Activated CD4-positive, alpha-beta T cell treated with anti-CD3 and anti-CD28 coated beads, Interleukin-2, amount 50 U/mL, for 48 hours (primary cell): ENCODE results near the gene MRPL40.
A peak's percentile ranks its signal among the peaks of the same experiment; 100 is the strongest.
"Not testable (repeated sequence)": the region's sequence is repeated elsewhere in the genome, so short reads cannot be mapped to it uniquely, and the experiment has no call there.

ENCODE experiments used
- DNase-seq, 2 experiments: peaks; one replicate each; pipeline ENCODE4 v3.0.0-alpha.2; 2020

Gene MRPL40

DNA sequence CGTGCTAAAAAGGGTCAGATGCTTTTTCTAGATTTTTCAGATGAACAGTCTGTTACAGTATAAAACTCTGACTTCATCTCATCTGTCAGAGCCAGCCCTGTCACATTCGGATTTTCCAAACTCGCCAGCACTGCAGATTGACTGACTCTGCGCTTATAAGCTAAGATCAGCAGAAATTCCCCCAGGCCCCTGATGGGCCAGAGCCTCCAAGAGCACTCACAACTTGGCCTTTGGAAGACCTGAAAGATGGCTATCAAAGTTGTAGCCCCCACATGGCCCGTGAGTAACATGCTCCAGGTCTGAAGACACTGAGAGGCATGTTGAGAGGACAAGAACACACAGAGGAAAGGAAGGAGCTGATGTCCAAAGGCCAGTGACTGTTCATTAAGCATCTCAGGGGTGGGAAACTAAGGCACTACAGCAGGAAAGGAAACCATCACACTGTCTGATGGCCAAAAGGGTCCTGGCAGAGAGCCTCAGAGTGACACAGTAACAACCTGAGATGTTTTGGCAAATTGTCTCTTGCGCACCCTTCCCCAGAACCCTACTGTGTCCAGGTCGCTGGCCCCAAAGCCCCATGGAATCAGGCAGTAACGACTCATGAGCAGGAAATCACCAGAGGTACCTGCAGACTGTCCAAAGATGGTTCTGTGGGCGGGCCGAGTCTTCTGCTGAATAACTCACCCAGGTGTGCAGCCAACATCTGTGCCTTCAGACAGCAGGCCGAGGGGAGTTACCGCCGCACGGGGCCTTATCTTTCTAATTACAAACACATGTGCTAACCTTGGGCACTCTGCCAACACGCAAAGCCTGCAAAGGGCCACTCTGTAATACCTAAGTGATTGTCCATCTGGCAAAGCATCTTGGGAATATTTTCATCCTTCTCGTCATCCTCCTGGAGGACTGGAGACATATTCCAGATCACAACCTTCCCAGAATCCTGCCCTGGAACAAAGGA lies 24.4 kb upstream of the MRPL40 start:
- DNase-seq, result no peak

DNA sequence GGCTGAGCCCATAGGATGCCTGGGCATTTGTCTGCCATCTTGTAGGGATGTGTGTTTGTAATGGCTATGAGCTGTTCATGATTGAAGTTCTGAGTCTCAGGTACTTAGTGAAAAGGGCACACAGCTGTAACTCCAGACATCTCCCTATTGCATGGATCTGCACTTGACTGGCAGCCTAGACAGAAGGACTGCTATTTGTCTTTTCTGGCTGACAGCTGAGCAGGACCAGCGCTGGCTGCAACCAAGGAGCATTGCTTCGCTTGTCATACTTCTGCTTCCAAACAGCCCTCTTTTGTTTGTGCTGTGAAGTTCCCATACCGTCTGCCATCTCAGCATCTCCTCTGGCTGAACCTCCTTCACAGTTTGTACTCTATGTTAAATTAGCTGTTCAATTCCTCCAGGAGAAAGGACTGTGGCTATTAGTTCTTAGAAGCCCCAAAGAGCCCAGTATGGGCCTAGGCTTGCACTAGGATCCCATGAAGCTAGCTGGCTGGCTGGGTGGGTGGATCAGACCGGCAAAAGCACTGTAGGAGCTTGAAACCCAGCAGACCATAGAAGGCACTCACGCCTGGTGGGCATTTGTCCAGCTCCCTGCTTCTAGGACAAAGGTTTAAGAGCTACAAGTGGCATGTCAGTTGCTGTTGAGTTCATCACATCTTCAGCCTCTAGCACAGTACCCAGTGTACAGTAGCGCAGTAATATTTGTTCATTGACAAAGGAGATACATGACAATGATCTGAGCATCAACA lies 21.2 kb upstream of the MRPL40 start:
- no peak for DNase-seq

DNA sequence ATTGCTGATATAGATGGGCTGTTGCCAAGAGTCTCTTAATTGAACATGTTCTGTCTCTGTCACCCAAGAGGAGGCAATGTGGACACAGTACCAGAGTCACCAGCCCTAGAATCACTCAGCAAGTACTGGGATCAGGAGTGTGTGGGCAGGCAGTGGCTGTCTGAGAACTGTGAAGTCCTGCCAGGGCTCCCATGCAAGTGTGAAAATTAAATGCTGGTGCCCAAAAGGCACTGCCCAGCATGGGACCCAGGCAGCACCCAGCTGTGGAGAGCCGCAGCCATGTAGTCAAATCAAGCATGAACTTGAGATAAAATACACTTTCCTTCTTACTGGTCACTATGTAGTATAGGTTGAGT lies 20.7 kb upstream of the MRPL40 start:
- no peak for DNase-seq

DNA sequence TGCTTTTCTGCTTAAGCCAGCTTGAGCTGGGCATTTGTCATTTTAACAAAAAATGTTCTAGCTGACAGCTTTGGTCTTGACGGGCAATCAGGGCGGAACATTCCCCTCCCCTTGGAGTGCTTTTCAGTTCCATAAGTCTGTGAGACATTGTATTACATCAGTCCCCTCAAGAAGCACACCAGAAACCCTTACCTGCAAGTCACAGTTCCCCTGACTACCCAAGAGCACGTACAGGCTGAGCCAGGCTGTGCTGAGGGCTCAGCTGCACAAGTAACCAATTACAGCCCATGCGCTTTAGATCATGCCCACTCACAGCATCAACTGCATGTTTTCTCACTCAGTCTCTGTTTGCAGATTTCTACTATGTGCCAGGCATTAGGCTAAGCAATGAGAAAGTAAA lies 19.9 kb upstream of the MRPL40 start:
- DNase-seq, result no peak

DNA sequence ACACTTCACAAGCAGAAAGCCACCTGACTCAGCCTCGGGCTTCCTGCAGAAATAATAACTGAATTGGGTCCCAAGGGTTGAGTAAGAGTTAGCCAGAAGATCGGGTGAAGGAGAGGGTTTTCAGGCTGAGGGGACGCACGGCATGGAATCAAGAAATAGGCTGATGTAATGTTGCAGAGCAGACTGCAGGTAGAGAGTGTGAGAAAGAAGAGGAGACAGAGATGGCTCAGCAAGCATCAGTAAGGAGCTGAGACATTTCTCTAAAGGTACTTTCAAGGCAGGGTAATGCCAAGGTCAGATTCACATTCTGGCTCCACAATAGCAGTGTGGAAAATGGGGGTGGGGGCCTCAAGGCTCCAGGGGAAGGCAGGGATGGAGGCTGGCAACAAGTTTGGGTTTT lies 19.4 kb upstream of the MRPL40 start:
- DNase-seq, result no peak

DNA sequence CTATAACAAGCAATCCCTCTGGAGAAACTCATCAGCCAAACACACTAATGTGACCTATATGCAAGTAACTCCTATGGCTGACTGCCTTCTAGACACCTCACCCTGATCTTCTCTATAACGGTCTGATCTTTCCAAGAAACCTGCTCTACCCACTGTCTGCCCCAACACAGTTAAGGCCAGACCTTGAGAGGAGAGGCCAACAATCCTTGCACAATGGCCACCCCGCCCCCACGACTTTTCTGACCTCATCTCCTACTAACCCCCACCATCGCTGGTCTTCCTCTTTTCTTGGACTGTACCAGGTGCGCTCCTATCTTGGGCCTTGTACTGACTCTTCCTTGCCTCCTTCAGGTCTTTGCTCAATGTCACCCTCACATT lies 13.3 kb upstream of the MRPL40 start:
- DNase-seq, result no peak

DNA sequence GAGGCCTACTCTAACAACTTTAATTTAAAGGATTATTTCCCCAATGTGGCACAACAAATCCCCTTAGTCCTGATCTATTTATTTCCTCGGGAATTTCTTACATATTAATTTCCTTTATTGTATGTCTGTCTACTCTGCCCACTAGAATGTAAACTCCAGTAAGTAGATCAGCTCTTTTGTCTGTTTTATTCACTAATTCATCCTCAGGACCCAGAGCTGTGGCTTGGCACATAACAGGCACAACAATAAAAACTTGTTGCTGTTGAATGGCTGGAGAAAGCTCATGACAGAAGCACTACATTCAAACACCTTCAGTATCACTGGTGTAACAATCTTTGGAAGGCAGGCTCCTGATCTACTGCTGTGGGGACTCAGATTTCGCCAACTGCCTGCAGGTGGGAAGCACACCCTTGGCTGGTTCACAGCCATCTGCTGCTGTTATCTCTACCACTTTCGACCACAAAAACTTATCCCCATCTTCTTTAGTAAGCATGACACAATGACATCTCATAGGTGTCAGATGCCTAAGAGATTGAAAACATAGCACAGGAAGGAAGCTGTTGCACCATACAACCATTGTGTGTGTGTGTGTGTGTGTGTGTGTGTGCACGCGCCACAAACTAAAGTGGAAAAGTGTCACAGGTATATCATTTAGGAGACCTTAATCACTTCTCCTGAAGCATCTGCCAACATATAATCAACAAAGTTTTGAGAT lies 12.7 kb upstream of the MRPL40 start:
- peak; percentile 32 to 54 for DNase-seq

DNA sequence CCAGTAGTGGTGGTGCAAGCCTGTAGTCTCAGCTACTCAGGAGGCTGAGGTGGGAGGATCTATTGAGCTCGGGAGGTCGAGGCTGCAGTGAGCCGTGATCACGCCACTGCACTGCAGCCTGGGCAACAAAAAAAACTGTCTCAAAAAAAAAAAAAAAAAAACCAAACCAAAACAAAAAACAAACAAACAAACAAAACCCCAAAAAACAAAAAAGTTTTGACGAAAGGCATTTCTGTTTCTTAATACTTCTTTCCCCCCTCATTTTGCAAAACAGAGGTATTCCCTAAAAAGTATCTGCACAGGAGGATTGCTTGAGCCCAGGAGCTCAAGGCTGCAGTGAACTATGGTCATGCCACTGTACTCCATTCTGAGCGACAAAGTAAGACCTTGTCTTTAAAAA lies 12.0 kb upstream of the MRPL40 start:
- no peak for DNase-seq

DNA sequence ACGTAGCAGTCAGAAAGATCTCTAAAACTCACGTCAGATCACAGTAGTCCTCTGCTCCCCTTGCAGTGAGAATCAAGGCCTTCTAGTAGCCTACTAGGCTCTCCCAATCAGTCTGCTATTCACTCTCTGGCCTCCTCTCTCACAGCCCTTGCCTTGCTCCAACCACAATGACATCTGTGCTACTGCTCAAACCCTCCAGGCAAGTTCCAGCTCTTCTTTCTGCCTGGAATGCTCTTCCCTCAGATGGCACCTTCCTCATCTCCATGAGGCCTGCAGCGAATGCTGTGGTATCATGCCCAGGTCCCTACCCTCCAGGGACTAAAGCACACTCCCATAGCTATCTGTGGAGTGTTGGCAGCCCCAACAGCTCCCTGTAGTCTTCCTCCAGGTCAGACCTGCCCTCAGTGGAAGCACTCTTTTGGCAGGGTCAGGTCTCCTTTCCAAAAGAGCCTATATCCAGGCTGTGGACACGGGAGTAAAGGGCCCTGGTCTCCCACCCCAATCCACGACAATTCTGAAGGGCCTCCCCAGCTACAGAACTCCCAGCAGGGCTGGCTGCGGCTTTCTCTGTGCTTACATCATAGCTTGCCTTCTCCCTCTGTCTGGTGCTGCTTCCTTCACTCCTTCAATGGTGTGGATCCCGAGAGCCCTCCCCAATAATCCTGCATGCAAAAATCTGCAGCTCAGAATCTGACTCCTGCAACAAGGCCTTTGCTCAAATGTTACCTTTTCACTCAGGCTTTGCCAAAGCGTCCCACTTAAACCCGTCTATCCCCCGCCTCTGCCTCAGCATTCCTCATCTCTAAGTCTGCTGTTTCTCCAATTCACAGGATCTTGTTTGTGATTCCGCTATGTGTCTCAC lies 9.7 kb upstream of the MRPL40 start:
- DNase-seq, result no peak

DNA sequence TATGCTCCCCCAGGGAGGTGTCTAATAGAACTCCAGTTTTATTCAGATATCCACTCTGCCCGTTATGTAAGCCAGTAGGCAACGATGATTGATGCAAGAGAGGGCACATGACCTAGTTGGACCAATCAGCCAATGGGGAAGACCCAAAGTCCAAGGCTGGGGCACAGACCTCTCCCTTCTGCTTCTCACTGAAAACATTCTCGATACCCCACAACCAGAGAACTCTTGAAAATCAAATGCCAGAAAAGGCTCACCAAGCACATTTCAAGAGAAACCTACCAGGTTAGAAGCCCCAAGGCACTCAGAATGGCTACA lies 8.2 kb upstream of the MRPL40 start:
- no peak for DNase-seq

DNA sequence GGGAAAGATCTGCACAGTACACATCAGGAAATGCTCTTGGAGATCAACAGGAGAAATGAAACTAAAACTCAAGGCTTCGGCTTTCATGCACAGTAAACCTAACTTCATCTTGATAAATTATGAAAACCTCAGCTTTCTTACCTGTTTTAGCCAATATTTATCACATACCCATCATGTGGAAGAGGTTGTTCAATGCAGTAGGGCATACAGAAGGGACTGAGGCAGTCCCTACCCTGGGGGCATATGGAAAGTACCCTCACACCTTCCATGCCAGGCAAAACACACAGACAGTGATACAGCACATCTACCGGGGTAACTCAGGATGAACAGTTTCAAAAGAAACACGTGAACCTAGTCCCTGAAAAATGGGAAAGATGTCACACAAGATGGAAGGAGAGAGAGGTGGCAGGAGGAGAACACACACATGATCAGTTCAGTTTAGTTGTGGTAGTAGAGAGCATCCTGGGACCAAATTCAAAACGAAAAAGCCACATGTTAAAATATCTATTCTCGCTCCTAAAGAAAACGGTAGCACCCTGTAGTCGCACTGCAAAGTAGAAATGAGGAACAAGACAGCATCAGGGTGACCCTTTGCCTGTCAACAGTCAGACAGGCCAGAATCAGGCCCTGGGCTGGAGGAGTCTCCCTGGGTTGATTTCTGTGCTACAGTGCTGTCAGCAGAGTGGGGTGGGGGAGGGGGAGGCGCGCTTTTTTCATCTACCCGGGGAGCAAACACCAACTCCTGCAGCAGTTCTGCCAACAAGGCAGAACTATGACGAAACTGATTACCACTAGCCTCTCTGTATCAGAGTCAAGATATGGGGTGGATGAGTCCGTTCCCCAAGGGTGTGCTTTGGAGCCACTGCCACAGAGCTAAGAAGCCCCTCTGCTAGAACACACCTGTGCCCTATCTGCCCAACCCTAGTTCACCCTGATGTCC lies 2.1 kb upstream of the MRPL40 start:
- DNase-seq, result peak; percentile 48 to 56

DNA sequence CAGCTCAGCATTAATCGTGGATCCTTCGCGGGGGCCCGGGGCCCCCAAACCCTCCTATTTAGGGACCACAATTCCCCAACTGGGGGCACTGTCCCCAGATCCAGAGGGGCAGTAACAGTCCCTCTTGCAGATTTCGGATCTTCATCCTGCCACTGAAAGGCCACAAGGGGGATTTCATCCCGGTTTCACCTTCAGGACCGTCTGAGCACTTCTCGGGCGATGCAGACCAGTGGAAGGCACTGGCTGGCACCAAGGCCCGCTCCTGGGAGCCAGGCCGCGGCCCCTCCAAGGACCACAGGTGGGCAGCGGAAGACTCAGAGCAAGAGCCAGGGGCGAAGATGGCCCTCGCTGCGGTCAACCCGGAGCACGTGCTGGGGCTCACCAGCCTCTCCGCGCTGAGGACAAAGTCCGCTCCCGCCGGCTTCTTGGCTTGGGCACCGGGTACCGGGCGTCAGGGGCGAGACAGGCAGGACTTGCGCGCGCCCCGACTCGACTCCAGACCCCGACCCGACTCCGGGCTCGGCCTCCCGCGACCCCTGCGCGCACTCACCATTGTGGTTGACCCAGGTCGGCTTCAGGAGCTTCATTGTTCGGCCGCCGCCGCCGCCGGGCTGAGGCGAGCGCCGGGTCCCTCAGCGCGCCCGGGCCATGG lies 1.3 kb upstream of the MRPL40 start:
- DNase-seq, result peak; percentile 28 to 42

DNA sequence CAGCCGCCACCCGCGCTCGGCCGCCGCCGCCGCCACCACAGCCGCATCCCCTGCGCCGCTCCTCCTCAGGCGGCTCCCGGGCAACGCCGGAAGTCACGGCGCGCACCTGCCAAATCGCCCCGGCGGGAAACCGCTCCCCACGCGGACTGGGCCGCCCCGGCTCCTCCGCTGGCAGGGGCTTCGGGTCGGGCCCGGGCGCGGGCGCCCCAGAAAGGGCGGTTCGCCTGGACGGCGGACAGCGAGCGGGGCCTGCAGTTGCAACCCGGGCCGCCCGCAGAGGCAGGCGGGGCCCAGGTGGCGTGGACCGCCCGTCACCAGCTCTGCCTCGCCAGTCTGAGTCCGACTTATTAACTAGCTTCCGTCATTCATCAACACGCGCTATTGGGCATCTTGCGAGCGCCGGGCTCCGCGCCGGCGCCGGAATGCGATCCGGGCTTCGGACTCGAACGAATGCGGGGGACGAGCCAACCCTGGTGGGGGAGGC lies 654 bp upstream of the MRPL40 start, which contains the start of gene HIRA:
Gene HIRA (minus strand): TSS at position 85 of the 484 bp plus-strand sequence. CDS start 257 bp downstream, outside the sequence.
- DNase-seq, result peak; percentile 87 to 89

DNA sequence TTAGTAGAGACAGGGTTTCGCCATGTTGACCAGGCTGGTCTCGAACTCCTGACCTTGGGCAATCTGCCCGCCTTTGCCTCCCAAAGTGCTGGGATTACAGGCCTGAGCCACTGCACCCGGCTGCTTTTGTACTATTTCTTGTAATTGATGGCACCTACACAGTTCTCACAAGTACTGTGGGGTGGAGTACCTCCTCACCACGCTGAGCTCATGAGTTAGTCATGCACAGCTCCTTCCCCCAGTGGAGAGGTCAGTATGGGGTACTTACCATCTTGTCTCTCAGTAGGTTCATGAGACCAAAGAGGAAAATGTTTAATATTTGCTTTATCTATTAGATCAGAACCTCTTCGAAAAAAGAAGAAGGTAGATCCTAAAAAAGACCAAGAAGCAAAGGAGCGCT lies 2.1 kb downstream of the MRPL40 start:
- no peak for DNase-seq

DNA sequence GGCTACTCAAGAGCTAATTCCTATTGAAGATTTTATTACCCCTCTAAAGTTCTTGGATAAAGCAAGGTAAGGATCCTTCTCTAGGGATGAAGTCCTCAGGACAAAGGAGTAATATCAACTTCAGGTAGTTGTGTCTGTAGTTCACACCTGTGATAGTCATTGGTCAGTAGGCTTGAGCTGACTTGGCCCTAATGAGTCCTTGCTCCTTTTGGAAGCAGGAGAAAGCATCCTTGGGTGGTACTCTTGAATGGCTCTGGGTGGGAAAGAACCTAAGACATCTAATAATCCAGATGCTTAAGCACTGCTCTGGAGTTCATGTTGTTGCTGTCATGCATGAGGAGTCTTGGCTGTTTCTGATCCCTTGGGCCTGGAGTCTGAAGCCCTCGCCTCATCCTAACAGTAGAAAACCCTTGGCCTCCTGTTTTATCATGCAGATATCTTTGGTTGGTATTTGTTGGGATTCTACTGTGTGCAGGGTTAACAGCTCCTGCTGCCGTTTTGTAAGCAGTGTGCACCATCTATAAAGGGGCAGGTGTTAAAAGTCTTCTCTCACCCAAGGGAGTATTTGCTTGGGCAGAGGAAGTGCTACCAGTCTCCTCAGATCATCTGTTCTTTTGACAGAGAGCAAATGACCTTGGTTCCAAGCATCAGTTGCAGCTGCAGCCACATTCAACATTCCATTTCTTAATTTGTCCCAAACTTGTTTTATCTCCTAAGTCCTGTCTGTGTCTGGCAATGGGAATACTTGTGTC lies 2.7 kb downstream of the MRPL40 start:
- DNase-seq, result no peak

DNA sequence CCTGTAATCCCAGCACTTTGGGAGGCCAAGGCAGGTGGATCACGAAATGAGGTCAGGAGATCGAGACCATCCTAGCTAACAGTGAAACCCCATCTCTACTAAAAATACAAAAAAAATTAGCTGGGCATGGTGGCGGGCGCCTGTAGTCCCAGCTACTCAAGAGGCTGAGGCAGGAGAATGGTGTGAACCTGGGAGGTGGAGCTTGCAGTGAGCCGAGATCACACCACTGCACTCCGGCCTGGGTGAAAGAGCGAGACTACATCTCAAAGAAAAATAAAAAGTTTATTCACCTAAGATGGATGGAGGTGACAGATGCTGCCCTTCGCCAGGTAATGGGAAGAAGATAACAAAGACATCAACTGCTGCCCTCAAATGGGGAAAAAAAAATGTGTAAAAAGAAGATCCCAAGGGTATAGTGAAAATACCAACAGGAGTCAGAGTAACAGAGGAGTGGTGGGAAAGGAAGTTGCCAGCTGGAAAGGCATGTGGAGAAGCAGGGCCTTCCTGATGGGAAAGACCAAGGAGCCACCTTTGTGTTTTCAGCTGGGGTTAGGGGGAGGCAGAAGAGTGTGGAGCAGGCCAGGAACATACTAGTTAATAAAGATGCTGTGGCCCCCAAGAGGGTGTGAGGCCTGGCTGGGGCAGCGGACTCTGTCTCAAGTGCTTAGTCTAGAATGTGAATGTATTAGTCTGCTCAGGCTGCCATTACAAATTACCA lies 4.3 kb downstream of the MRPL40 start:
- not testable (repeated sequence) for DNase-seq

DNA sequence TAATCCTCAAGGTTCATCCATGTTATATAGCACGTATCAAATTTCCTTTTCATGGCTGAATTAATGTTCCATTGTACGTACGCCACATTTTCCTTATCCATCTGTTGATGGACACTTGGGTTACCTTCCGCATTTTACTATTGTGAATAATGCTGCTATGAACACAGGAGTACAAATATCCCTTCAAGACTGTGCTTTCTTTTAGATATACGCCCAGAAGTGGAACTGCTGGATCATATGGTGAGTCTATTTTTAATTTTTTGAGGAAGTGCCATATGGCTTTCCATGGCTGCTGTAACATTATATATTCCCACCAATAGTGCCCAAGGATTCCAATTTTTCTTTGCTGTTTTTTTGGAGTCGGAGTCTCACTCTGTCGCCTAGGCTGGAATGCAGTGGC lies 6.0 kb downstream of the MRPL40 start:
- DNase-seq, result no peak

DNA sequence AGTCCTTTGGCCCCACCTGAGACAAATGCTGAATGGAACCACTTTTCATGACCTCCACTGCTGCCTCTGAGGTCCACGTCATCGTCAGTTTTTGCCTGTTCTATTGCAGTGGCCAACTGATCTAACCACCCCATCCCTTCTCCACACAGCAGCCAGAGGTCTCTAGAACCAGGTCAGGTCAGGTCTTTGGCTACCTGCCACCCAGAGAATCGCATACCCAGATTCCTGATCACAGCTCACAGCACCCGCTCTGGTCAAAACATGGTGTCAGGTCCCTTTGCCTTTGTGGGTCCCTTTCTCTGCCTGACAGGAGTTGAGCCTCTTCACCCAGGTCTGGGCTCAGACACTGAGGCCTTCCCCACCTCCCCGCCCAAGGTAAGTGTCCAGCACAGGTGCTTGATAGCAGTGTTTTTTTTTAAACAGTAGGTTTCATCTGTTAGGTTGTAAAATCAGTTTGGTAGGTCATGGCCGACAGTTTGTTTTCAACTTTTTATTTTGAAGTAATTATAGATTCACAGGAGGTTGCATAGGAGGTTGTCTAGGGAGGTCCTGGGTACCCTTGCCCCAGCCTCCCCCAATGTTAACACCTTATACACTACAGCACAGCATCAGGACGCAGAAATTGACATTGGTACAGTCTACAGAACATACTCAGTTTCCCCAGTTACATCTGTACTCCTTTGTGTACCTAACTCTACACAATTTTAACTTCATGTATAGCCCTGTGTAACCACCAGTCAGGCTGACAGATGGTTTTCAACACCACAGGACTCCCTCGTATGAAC lies 8.3 kb downstream of the MRPL40 start:
- DNase-seq, result no peak
